Heart left ventricle (tissue), 16 donors: ENCODE data around the gene BBOX1. TPM values are rescaled to one million over a fixed set of nuclear protein-coding genes. Genes with fewer than 3 reads are reported as not detected.

ENCODE experiments used
- ATAC-seq, 4 donors: fragments of 200-7000 bp; cut with Tn5 transposase; one replicate each; pipeline ENCODE4 v1.9.1; 2020 to 2022; ENCODE audit warnings: moderate library complexity in 4 of 4, mild to moderate bottlenecking in 3 of 4, moderate number of reproducible peaks in 1 of 4
- DNase-seq, 5 donors: peaks; one replicate each; pipeline ENCODE4 v3.0.0-alpha.2; 2020
- H3K27ac ChIP-seq, 12 donors: fragments of 200-600 bp; sonication (generic) in 4 of 12; one replicate each; pipeline versions ENCODE4 v1.5.0 to v1.8.0; 2016 to 2022; ENCODE audit warnings: mild to moderate bottlenecking in 2 of 12
- H3K27me3 ChIP-seq, 9 donors: fragments of 200-600 bp; sonication (generic) in 2 of 9; one replicate each; pipeline versions ENCODE4 v1.5.1 to v1.8.0; 2016 to 2022; ENCODE audit warnings: mild to moderate bottlenecking in 3 of 9
- H3K36me3 ChIP-seq, 9 donors: fragments of 200-600 bp; sonication (generic) in 2 of 9; one replicate each; pipeline versions ENCODE4 v1.5.0 to v1.8.0; 2018 to 2022; ENCODE audit warnings: mild to moderate bottlenecking in 2 of 9
- H3K4me1 ChIP-seq, 12 donors: fragments of 200-600 bp; sonication (generic) in 4 of 12; one replicate each; pipeline versions ENCODE4 v1.5.0 to v1.8.0; 2016 to 2022; ENCODE audit warnings: mild to moderate bottlenecking in 3 of 12
- H3K4me3 ChIP-seq, 12 donors: fragments of 200-600 bp; sonication (generic) in 4 of 12; one replicate each; pipeline versions ENCODE4 v1.5.0 to v1.8.0; 2017 to 2022; ENCODE audit warnings: mild to moderate bottlenecking in 9 of 12, moderate library complexity in 4 of 12
- H3K9me3 ChIP-seq, 12 donors: fragments of 200-600 bp; sonication (generic) in 4 of 12; one replicate each; pipeline versions ENCODE4 v1.5.0 to v1.8.0; 2016 to 2022; ENCODE audit warnings: mild to moderate bottlenecking in 1 of 12
- CTCF ChIP-seq, 12 donors: fragments of 200-600 bp; sonication (generic) in 4 of 12; IDR thresholded peaks; one replicate each; pipeline versions ENCODE4 v1.5.0 to v1.8.0; 2018 to 2022; ENCODE audit warnings: antibody characterized with exemption in 12 of 12, mild to moderate bottlenecking in 5 of 12
- POLR2A ChIP-seq, 2 donors: fragments of 450-650 bp; IDR thresholded peaks; one replicate each; pipeline ENCODE4 v1.6.1; 2017; ENCODE audit warnings: antibody characterized with exemption in 2 of 2, mild to moderate bottlenecking in 2 of 2, moderate library complexity in 2 of 2
- WGBS, 4 donors: extraction: QIAGEN DNeasy Blood & Tissue Kit in 2 of 4; methylation state at CpG; one replicate each; pipeline versions ENCODE4 v1.1.5 to v1.1.7; 2013 to 2018; 5-methylcytosine and 5-hydroxymethylcytosine counted together
- intact Hi-C, 10 donors: fragments of 100-400 bp; cut with DNase I; formaldehyde crosslinking; loops; one replicate each; pipeline versions ENCODE4 v1.11.1 to v1.14.2; 2022
- long read RNA-seq, 3 donors: library from polyadenylated mRNA; unstranded; transcript quantifications; one replicate each; pipeline ENCODE4 v2.0.0, GENCODE V29; 2020 to 2021
- polyA plus RNA-seq, 2 donors: library from polyadenylated mRNA; stranded (reverse); fragments of 200-250 nt; gene quantifications; one replicate each; pipeline ENCODE4 v1.2.3, GENCODE V29; 2013
- total RNA-seq, 9 donors: library from RNA; depleted of rRNA in 2 of 9; stranded (reverse); fragments of >200 nt in 2 of 9; fragmentation: NEBNext Ultra II Directional in 3 of 9; extraction: Animal tissue kit (Norgen Biotek cat#: 25700) in 3 of 9; gene quantifications; one replicate each; pipeline versions ENCODE4 v1.1.0 to v1.2.4, GENCODE V29; 2016 to 2023
- donor health status: ischemic (EF 13 %, LVEDD 7.1; RV severe dilation, severe dysfunction).
- donor health status: healthy with polysubstance abuse.
- donor health status: DM: no; HTN: yes; CAD: no.
- donor health status: DM: no; HTN: no; CAD: no.
- donor health status: ischemic (EF 25% LVEDD 6.9; RV normal size, moderate dysfunction).
- donor health status: ischemic (EF 25% LVEDD 5.7; RV mildly dilated, moderate dysfunction).
- donor health status: healthy.
- donor health status: DM: yes; HTN: yes; CAD: no.
- donor health status: ischemic (EF 35%, LVEDD 5.7; RV mildly dilated, moderate dysfunction).
- donor health status: nonischemic (EF 11% LVEDD 7.7; RV severe dilation, severe dysfunction).
- donor health status: DM: yes; HTN: yes; CAD: no.
- donor health status: PGD.
- donor health status: ischemic (EF 29% LVEDD 5.4; RV normal size, mild dysfunction).
- donor health status: nonischemic (EF 23%, LVEDD 6.1; RV moderate dilation, normal function).

Gene BBOX1, protein sequence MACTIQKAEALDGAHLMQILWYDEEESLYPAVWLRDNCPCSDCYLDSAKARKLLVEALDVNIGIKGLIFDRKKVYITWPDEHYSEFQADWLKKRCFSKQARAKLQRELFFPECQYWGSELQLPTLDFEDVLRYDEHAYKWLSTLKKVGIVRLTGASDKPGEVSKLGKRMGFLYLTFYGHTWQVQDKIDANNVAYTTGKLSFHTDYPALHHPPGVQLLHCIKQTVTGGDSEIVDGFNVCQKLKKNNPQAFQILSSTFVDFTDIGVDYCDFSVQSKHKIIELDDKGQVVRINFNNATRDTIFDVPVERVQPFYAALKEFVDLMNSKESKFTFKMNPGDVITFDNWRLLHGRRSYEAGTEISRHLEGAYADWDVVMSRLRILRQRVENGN
- total RNA-seq (under 1 TPM in 1 of 9 donors, not detected in 8; 0.18 TPM), polyA plus RNA-seq (not detected)
- long read RNA-seq, donor 1: 0 reads
- long read RNA-seq, donor 2: 0 reads
- long read RNA-seq, donor 3: 0 reads

DNA sequence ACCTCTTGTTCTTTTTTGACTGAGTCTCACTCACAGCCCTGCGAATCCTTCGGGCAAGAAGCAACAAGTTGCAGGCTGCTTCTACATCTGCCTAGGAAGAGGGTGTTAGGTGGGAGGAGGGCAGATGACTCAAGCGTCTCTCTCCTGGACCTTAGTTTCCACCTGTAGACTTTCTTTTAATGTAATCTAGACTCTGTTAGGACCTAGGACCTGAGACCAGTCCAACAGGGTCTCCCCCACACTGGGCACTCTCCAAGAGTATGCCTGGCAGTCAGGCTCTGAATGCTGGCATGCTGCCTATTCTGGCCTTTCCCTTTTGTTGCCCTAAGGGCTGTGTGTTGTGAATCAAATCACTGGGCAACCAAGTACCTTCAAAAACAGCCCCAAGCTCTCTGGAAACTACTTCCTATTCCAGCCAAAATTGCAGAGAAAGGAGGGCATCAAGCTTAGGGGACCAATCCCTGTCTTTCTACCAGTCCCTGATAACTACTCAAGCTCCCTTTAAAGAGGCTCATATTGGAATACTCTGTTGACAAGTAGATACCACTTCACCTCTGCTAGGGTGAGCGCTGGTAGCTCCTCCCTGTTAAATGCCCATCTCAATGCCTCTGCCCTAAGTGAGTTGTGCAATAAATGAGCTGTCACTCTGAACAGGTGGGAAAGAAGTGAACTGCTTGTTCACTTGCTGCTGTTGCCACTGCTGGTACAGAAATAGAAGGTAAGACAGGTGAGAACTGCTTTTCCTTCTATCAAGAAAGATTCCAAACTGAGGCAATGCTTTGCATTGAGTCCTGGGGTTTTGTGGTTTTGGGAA, at the start of gene BBOX1:
Gene BBOX1, plus strand, starts transcription at position 514 of the 814 bp plus-strand sequence. CDS start 14,616 bp downstream, outside the sequence.
- WGBS, 4 donors: 55 to 58% (median 57%) methylated on average over 4 of the region's 4 CpGs
- peaks cover 0 to 6% (median 0%) of the 10 kb centered on the region in 12 donors for H3K4me1 ChIP-seq
- ATAC-seq (no peak), DNase-seq (no peak)
- H3K4me3 ChIP-seq: no peak within 1 kb of the TSS
- TF ChIP-seq POLR2A (IDR thresholded peaks at IDR 0.05) (no peak), CTCF (IDR thresholded peaks at IDR 0.05) (no peak)
- intact Hi-C loops: no loop called here
- no peak within 1 kb of the TSS for H3K27ac ChIP-seq
- H3K9me3 ChIP-seq: peaks cover 0 to 32% (median 9%) of the 10 kb centered on the region in 12 donors
- no peaks in the 10 kb centered on the region for H3K27me3 ChIP-seq
- no peaks in the 10 kb centered on the region for H3K36me3 ChIP-seq

DNA sequence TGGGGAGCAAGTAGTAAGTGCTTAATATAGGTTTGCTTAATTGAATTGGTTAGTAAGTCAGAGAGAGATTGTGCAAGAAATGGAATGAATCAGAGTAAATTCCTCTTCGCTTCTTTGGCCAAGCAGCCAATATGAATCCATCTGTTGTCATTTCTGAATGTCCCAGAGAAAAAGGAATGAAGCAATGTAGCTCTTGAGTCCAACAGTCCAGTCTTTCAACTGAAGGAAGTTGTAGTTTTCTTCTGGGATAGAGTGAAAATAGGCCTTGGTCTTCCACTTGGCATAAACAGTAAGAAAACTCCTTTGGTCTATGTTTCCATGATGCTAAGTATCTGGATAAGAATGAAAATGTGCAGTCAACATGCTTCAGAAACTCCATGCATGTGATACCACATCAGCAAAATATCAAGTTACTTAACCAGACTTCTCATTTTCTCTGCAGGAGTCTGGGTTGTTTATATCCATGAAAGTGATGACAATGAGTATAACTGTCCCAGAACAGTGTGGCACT, 48.5 kb upstream of the BBOX1 start:
- peak overlapping the region in 11 of 12 donors; percentile 24 to 90 (median 65) for H3K27ac ChIP-seq
- peaks cover 0 to 8% (median 0%) of the 10 kb centered on the region in 9 donors for H3K27me3 ChIP-seq
- H3K36me3 ChIP-seq: no peaks in the 10 kb centered on the region
- H3K4me3 ChIP-seq: no peak overlapping the region
- no peaks in the 10 kb centered on the region for H3K9me3 ChIP-seq
- TF ChIP-seq CTCF (IDR thresholded peaks at IDR 0.05) (no peak), POLR2A (IDR thresholded peaks at IDR 0.05) (no peak)
- WGBS, 4 donors: 61 to 81% (median 75%) methylated on average over 1 of the region's 1 CpG
- intact Hi-C loops: no loop called here
- ATAC-seq (peak; percentile 73 to 79 (median 75)), DNase-seq (no peak)
- H3K4me1 ChIP-seq: peaks cover 0 to 7% (median 0%) of the 10 kb centered on the region in 12 donors

DNA sequence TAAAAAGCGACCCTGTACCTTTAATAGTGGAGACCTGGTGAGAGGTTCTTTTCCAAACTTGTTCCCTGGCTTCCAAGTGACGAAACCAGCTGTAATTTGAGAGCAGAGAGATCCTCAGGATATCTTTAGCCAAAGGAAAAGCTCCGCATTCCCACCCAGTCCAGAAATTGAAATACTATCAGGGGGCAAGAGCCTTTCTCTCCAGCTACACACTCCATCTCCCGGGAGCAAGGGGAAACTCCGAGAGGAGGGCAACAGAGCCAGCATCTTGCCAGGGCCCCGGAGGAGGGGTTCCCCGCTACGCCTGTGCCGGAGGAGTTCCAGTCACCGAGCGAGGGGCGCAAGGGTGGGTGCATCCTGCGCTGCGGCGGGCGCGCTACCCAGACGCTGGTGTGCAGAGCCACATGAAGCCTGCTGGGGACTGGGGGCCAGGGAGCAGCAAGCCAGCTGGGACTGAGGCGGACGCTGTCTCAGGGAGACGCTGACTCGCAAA, 46.6 kb upstream of the BBOX1 start, which contains the start of gene FIBIN:
Gene FIBIN, plus strand, starts transcription at position 148 of the 493 bp plus-strand sequence. CDS start 415 bp downstream, outside the sequence.
- DNase-seq (peak; percentile 20 to 63 (median 30)), ATAC-seq (peak; percentile 30 to 71 (median 64))
- TF ChIP-seq POLR2A (IDR thresholded peaks at IDR 0.05) (peak in 1 of 2 donors; percentile 45), CTCF (IDR thresholded peaks at IDR 0.05) (no peak)
- intact Hi-C loops: no loop called here
- peak within 1 kb of the TSS; percentile 56 to 90 (median 80) for H3K27ac ChIP-seq
- H3K36me3 ChIP-seq: no peaks in the 10 kb centered on the region
- peaks cover 0 to 6% (median 0%) of the 10 kb centered on the region in 12 donors for H3K4me1 ChIP-seq
- H3K9me3 ChIP-seq: no peaks in the 10 kb centered on the region
- whole genome bisulfite sequencing, 4 donors: 4 to 22% (median 8%) methylated on average over 13 to 22 of the region's 22 CpGs
- H3K27me3 ChIP-seq: peaks cover 0 to 8% (median 0%) of the 10 kb centered on the region in 9 donors
- H3K4me3 ChIP-seq: peak within 1 kb of the TSS; percentile 27 to 70 (median 52)
